H9 (cell line): ENCODE measurements around the gene CDC25B. TPM values are rescaled to one million over a fixed set of nuclear protein-coding genes. Genes with fewer than 3 reads are reported as not detected.

Source experiments
- DNase-seq: peaks from one replicate; pipeline ENCODE4 v3.0.0-alpha.2; 2017
- H2AFZ ChIP-seq: one replicate; pipeline ENCODE4 v1.6.1; 2013; ENCODE audit warnings: mild to moderate bottlenecking, low read length, control low read depth, moderate library complexity
- H2AK5ac ChIP-seq: 2 replicates; pipeline ENCODE4 v1.6.1; 2013; ENCODE audit warnings: low read length, control low read depth, mixed read lengths; ENCODE audit not compliant: insufficient read length
- H2BK120ac ChIP-seq: one replicate; pipeline ENCODE4 v1.6.1; 2013; ENCODE audit warnings: low read depth, mild to moderate bottlenecking, low read length, control low read depth, inconsistent platforms; ENCODE audit not compliant: poor library complexity, severe bottlenecking
- H2BK12ac ChIP-seq: 2 replicates; pipeline ENCODE4 v1.6.1; 2013; ENCODE audit warnings: low read length, control low read depth, mixed read lengths, low read depth; ENCODE audit not compliant: insufficient read length
- H2BK15ac ChIP-seq: 2 replicates; pipeline ENCODE4 v1.6.1; 2013; ENCODE audit warnings: low read depth, low read length, control low read depth
- H2BK20ac ChIP-seq: one replicate; pipeline ENCODE4 v1.6.1; 2013; ENCODE audit warnings: low read depth, mild to moderate bottlenecking, low read length, control low read depth, inconsistent platforms; ENCODE audit not compliant: poor library complexity, severe bottlenecking
- H2BK5ac ChIP-seq: 2 replicates; pipeline ENCODE4 v1.6.1; 2013; ENCODE audit warnings: low read length, control low read depth, mixed read lengths; ENCODE audit not compliant: insufficient read length
- H3K14ac ChIP-seq: 2 replicates; pipeline ENCODE4 v1.6.1; 2013; ENCODE audit warnings: low read length, control low read depth; ENCODE audit not compliant: insufficient read depth
- H3K18ac ChIP-seq: 2 replicates; pipeline ENCODE4 v1.6.1; 2013; ENCODE audit warnings: low read depth, mild to moderate bottlenecking, mixed read lengths, low read length, control low read depth; ENCODE audit not compliant: insufficient read length
- H3K23ac ChIP-seq: 2 replicates; pipeline ENCODE4 v1.6.1; 2013; ENCODE audit warnings: low read length, control low read depth, mixed read lengths, low read depth; ENCODE audit not compliant: insufficient read length
- H3K23me2 ChIP-seq: 2 replicates; pipeline ENCODE4 v1.6.1; 2013; ENCODE audit warnings: low read depth, mild to moderate bottlenecking, mixed read lengths, low read length, control low read depth; ENCODE audit not compliant: insufficient read length, poor library complexity, severe bottlenecking
- H3K27ac ChIP-seq: 2 replicates; pipeline ENCODE4 v1.5.1; 2013; ENCODE audit warnings: low read length, control low read depth, mixed read lengths, low read depth; ENCODE audit not compliant: insufficient read length
- H3K27me3 ChIP-seq: 2 replicates; pipeline ENCODE4 v1.6.1; 2013; ENCODE audit warnings: low read length, control low read depth, inconsistent platforms; ENCODE audit not compliant: insufficient read depth
- H3K4ac ChIP-seq: 2 replicates; pipeline ENCODE4 v1.6.1; 2013; ENCODE audit warnings: low read depth, mild to moderate bottlenecking, control low read depth, inconsistent platforms, low read length, moderate library complexity
- H3K4me1 ChIP-seq: 2 replicates; pipeline ENCODE4 v1.6.1; 2013; ENCODE audit warnings: low read length, control low read depth, inconsistent platforms; ENCODE audit not compliant: insufficient read depth
- H3K4me2 ChIP-seq: 2 replicates; pipeline ENCODE4 v1.6.1; 2013; ENCODE audit warnings: low read length, control low read depth, mixed read lengths; ENCODE audit not compliant: insufficient read length, insufficient read depth
- H3K56ac ChIP-seq: 2 replicates; pipeline ENCODE4 v1.6.1; 2013; ENCODE audit warnings: low read depth, mild to moderate bottlenecking, mixed read lengths, low read length, control low read depth; ENCODE audit not compliant: insufficient read length
- H3K79me1 ChIP-seq: 2 replicates; pipeline ENCODE4 v1.6.1; 2013; ENCODE audit warnings: low read depth, mild to moderate bottlenecking, moderate library complexity, low read length, control low read depth, inconsistent platforms; ENCODE audit not compliant: insufficient read depth, poor library complexity, severe bottlenecking
- H3K79me2 ChIP-seq: 2 replicates; pipeline ENCODE4 v1.6.1; 2013; ENCODE audit warnings: low read length, control low read depth, inconsistent platforms; ENCODE audit not compliant: insufficient read depth
- H3K9ac ChIP-seq: 2 replicates; pipeline ENCODE4 v1.6.1; 2013; ENCODE audit warnings: low read length, control low read depth, mixed read lengths; ENCODE audit not compliant: insufficient read length; ENCODE audit errors: extremely low read depth
- H3K9me3 ChIP-seq: one replicate; pipeline ENCODE4 v1.6.1; 2013; ENCODE audit warnings: low read depth, low read length, inconsistent platforms; ENCODE audit not compliant: control insufficient read depth
- H3T11ph ChIP-seq: one replicate; pipeline ENCODE4 v1.6.1; 2013; ENCODE audit warnings: mild to moderate bottlenecking, low read length, control low read depth, inconsistent platforms
- H4K20me1 ChIP-seq: one replicate; pipeline ENCODE4 v1.6.1; 2013; ENCODE audit not compliant: control insufficient read depth, insufficient read length, insufficient read depth
- H4K5ac ChIP-seq: 2 replicates; pipeline ENCODE4 v1.6.1; 2013; ENCODE audit warnings: low read depth, mild to moderate bottlenecking, mixed read lengths, low read length, control low read depth; ENCODE audit not compliant: insufficient read length
- H4K8ac ChIP-seq: replicated peaks from 2 replicates; pipeline ENCODE4 v1.6.1; 2013; ENCODE audit warnings: low read length, control low read depth, mixed read lengths, low read depth; ENCODE audit not compliant: insufficient read length
- H4K91ac ChIP-seq: 2 replicates; pipeline ENCODE4 v1.6.1; 2013; ENCODE audit warnings: low read depth, mild to moderate bottlenecking, moderate library complexity, mixed read lengths, low read length, control low read depth; ENCODE audit not compliant: insufficient read length
- H3K27ac Mint-ChIP-seq, 3 experiments: 2 replicates in 2 of 3; 3 replicates in 1 of 3; pipeline ENCODE4 v1.8.0; 2020 to 2021; ENCODE audit warnings: mixed read lengths in 3 of 3, mild to moderate bottlenecking in 1 of 3, moderate library complexity in 1 of 3
- H3K27me3 Mint-ChIP-seq: 2 replicates; pipeline ENCODE4 v1.8.0; 2021; ENCODE audit warnings: low read depth, mild to moderate bottlenecking, moderate library complexity, mixed read lengths
- H3K36me3 Mint-ChIP-seq, 3 experiments: 2 replicates in 2 of 3; 3 replicates in 1 of 3; pipeline ENCODE4 v1.8.0; 2020 to 2021; ENCODE audit warnings: low read depth in 3 of 3, mixed read lengths in 3 of 3; ENCODE audit not compliant: insufficient read depth in 1 of 3
- H3K4me1 Mint-ChIP-seq, 2 experiments: 2 replicates each; pipeline ENCODE4 v1.8.0; 2020; ENCODE audit warnings: mixed read lengths in 2 of 2
- H3K4me3 Mint-ChIP-seq, 2 experiments: 2 replicates in 1 of 2; 3 replicates in 1 of 2; pipeline ENCODE4 v1.8.0; 2020 to 2021; ENCODE audit warnings: mild to moderate bottlenecking in 2 of 2, mixed read lengths in 2 of 2, moderate library complexity in 1 of 2
- H3K9me3 Mint-ChIP-seq, 2 experiments: 2 replicates in 1 of 2; 3 replicates in 1 of 2; pipeline ENCODE4 v1.8.0; 2020; ENCODE audit warnings: mild to moderate bottlenecking in 2 of 2, mixed read lengths in 2 of 2, moderate library complexity in 1 of 2
- CTCF ChIP-seq: fragments of 200-600 bp; sonication (generic); conservative IDR thresholded peaks from 3 replicates; pipeline ENCODE4 v1.8.0; 2021; ENCODE audit warnings: antibody characterized with exemption, mild to moderate bottlenecking
- WGBS: extraction: QIAGEN DNeasy Blood & Tissue Kit; methylation state at CpG from one replicate; pipeline ENCODE4 v1.1.7; 2013; ENCODE audit warnings: missing lambda C conversion rate, low lambda C conversion rate, mixed read lengths; ENCODE audit not compliant: insufficient read length; ENCODE audit errors: extremely low coverage; 5-methylcytosine and 5-hydroxymethylcytosine counted together
- total RNA-seq: library from RNA; stranded (reverse); gene quantifications from 2 replicates; pipeline ENCODE4 v1.2.1, GENCODE V29; 2021

CDC25B gene
- total RNA-seq, 1 experiment from 2014 or later, result 24.0 TPM

GRCh38 chr20:3800878-3801260, 4.8 kb downstream of the CDC25B start:
- Histone ChIP-seq H3K56ac (no peak overlapping the region), H3K4ac (no peak overlapping the region), H3K27ac (no peak overlapping the region), H3K18ac (no peak overlapping the region), H2AFZ (no peak overlapping the region), H4K5ac (no peak overlapping the region), H3K4me1 (no peaks in the 10 kb centered on the region; the same call in 1 of the 2 replicates), H4K20me1 (no peaks in the 10 kb centered on the region), H3K23me2 (peaks cover 14% of the 10 kb centered on the region), H2BK120ac (no peak overlapping the region), H2BK20ac (no peak overlapping the region), H3K9ac (no peak overlapping the region), H2BK12ac (no peak overlapping the region), H3K9me3 (no peaks in the 10 kb centered on the region), H2AK5ac (no peak overlapping the region), H4K91ac (no peak overlapping the region), H3K14ac (no peak overlapping the region), H3K4me2 (no peak overlapping the region), H4K8ac (no peak overlapping the region), H3K79me2 (no peaks in the 10 kb centered on the region), H3K27me3 (no peaks in the 10 kb centered on the region), H3K23ac (no peak overlapping the region), H3T11ph (no peak overlapping the region), H3K79me1 (no peaks in the 10 kb centered on the region), H2BK15ac (no peak overlapping the region), H2BK5ac (no peak overlapping the region)
- H3K36me3 Mint-ChIP-seq, result peaks cover 30 to 51% (median 46%) of the 10 kb centered on the region in 3 experiments
- DNase-seq, result no peak
- no peak overlapping the region; a peak in 1 of 5 replicates for H3K4me3 Mint-ChIP-seq
- no peaks in the 10 kb centered on the region for H3K9me3 Mint-ChIP-seq
- WGBS, result no CpG with 5 or more reads among the region's 8 CpGs
- no peak overlapping the region for H3K27ac Mint-ChIP-seq
- no peak for TF ChIP-seq CTCF
- H3K4me1 Mint-ChIP-seq, result peaks cover 42 to 54% of the 10 kb centered on the region in 2 experiments
- H3K27me3 Mint-ChIP-seq, result peaks cover 7% of the 10 kb centered on the region; the same call in 1 of the 2 replicates
